Lower leg skin (tissue), 4 donors: ENCODE results near the gene SBNO1. TPM values are rescaled to one million over a fixed set of nuclear protein-coding genes. Genes with fewer than 3 reads are reported as not detected.

Experiments
- DNase-seq, 2 donors: peaks; one replicate each; pipeline ENCODE4 v3.0.0-alpha.2; 2019; ENCODE audit warnings: low spot score in 2 of 2
- H3K4me3 ChIP-seq: fragments of 200-600 bp; sonication (generic); 2 replicates; pipeline ENCODE4 v1.5.1; 2017; ENCODE audit warnings: mild to moderate bottlenecking, low read depth; ENCODE audit not compliant: poor library complexity, severe bottlenecking
- POLR2A ChIP-seq, 2 donors: fragments of 450-650 bp; IDR thresholded peaks; one replicate each; pipeline ENCODE4 v1.6.1; 2016 to 2017; ENCODE audit warnings: antibody characterized with exemption in 2 of 2, mild to moderate bottlenecking in 1 of 2, moderate library complexity in 1 of 2
- WGBS, 2 donors: methylation state at CpG; one replicate each; pipeline ENCODE4 v1.1.5; 2018; 5-methylcytosine and 5-hydroxymethylcytosine counted together
- intact Hi-C: fragments of 100-400 bp; cut with DNase I; formaldehyde crosslinking; loops from one replicate; pipeline ENCODE4 v1.15.0; 2023; ENCODE audit warnings: low total_unique reads
- total RNA-seq, 4 donors: library from RNA; depleted of rRNA; stranded (reverse); fragments of >200 nt; gene quantifications; one replicate each; pipeline ENCODE4 v1.1.0, GENCODE V29; 2016
- TF ChIP-seq, protein P1 (sequence below), 3 donors: fragments of 450-650 bp; IDR thresholded peaks; one replicate each; pipeline ENCODE4 v1.5.1; 2016; ENCODE audit warnings: antibody characterized with exemption in 3 of 3, mild to moderate bottlenecking in 3 of 3, moderate library complexity in 2 of 3

The SBNO1 gene
- total RNA-seq, 4 donors from 2014 or later: 18.6 to 22.3 (median 20.8) TPM

DNA sequence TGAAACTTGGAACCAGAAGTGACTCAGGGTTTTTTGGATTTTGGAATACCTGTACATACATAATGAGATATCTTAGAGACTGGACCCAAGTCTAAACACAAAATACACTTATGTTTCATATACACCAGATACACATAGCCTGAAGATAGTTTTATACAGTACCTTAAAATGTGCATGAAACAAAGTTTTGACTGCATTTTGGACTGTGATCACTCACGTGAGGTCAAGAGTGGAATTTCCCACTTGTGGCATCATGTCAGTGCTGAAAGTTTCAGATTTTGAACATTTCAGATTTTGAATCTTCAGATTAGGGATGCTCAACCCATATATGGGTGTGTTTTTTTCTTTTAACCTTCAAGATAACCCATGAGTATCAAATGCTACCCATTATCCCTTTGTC lies 6.6 kb downstream of the SBNO1 start:
- no peak overlapping the region for H3K4me3 ChIP-seq
- no peak for TF ChIP-seq POLR2A (IDR thresholded peaks at IDR 0.05)
- TF ChIP-seq, protein P1, sequence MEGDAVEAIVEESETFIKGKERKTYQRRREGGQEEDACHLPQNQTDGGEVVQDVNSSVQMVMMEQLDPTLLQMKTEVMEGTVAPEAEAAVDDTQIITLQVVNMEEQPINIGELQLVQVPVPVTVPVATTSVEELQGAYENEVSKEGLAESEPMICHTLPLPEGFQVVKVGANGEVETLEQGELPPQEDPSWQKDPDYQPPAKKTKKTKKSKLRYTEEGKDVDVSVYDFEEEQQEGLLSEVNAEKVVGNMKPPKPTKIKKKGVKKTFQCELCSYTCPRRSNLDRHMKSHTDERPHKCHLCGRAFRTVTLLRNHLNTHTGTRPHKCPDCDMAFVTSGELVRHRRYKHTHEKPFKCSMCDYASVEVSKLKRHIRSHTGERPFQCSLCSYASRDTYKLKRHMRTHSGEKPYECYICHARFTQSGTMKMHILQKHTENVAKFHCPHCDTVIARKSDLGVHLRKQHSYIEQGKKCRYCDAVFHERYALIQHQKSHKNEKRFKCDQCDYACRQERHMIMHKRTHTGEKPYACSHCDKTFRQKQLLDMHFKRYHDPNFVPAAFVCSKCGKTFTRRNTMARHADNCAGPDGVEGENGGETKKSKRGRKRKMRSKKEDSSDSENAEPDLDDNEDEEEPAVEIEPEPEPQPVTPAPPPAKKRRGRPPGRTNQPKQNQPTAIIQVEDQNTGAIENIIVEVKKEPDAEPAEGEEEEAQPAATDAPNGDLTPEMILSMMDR (IDR thresholded peaks at IDR 0.05): no peak
- WGBS, 2 donors: 59 to 78% methylated on average over 1 of the region's 1 CpG
- intact Hi-C loops: no loop called here
- DNase-seq: no peak

DNA sequence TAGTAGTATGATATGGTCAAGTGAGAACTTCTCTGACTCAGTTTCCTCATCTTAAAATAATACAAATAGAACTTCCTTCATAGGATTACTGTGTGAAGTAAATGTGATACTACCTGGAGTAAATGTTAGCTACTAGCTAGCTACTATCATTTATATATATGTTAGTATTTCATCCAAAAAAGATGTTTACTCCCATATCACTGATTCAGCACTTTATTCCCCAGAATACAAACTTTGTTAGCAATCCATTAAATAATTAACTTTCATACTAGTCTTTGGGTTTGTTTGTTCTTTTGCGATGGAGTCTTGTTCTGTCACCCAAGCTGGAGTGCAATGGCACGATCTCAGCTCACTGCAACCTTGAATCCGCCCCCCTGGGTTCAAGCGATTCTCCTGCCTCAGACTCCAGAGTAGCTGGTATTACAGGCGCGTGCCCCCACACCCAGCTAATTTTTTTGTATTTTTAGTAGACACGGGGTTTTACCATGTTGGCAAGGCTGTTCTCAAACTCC lies 8.4 kb downstream of the SBNO1 start:
- intact Hi-C loops: no loop called here
- DNase-seq: no peak
- no peak overlapping the region for H3K4me3 ChIP-seq
- 77 to 78% methylated on average over 7 of the region's 7 CpGs for WGBS, 2 donors
- TF ChIP-seq, protein P1 (IDR thresholded peaks at IDR 0.05): no peak
- TF ChIP-seq POLR2A (IDR thresholded peaks at IDR 0.05): no peak

DNA sequence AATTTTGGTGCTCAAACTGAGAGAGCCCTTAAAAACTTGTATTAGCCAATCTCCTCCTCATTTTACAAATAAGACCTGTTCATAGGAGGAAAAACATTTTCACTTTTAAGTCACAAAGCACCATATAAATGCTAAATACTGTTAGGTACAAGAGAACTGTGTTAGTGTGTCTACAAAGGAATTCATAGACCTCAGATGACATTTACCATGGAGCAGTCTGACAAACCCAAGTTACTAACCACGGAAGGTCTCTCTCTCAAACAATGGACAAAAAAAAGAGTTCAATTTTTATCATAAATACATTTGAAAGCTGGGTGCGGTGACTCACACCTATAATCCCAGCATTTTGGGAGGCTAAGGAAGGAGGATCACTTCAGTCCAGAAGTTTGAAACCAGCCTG lies 10.0 kb downstream of the SBNO1 start:
- TF ChIP-seq, protein P1 (IDR thresholded peaks at IDR 0.05): no peak
- no peak for TF ChIP-seq POLR2A (IDR thresholded peaks at IDR 0.05)
- no peak overlapping the region for H3K4me3 ChIP-seq
- intact Hi-C loops: no loop called here
- DNase-seq: no peak
- WGBS, 2 donors: 87 to 94% methylated on average over 2 of the region's 2 CpGs

DNA sequence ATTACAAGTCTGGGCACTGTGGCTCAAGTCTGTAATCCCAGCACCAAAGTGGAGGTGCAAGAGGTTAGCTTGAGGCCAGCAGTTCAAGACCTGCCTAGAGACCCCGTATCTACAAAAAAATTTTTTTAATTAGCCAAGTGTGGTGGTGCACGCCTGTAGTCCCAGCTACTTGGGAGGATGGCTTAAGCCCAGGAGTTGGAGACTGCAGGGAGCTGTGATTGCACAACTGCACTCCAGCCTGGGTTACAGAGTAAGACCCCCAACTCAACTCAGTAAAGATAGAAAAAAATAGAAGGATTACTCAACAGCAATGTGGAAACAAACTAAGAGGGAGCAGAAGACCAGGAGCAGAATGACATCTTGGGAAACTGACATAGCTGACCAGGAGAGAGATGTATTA lies 13.3 kb downstream of the SBNO1 start:
- intact Hi-C loops: no loop called here
- TF ChIP-seq, protein P1 (IDR thresholded peaks at IDR 0.05): no peak
- TF ChIP-seq POLR2A (IDR thresholded peaks at IDR 0.05): no peak
- 94 to 97% methylated on average over 2 of the region's 2 CpGs for WGBS, 2 donors
- DNase-seq: no peak
- H3K4me3 ChIP-seq: no peak overlapping the region

DNA sequence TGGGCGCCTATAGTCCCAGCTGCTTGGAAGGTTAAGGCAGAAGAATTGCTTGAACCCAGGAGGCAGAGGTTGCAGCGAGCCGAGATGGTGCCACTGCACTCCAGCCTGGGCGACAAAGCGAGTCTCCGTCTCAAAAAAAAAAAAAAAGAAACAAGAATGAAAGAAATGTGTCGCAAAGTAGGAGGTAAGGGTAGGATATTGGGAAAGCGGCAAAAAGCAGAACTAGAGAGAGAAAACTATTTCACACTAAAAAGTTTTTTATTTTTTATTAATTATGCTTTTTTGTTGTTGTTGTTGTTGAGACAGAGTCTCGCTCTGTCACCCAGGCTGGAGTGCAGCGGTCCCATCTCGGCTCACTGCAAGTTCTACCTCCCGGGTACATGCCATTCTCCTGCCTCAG lies 17.7 kb downstream of the SBNO1 start:
- 94% methylated on average over 12 of the region's 12 CpGs for WGBS, 2 donors
- intact Hi-C loops: no loop called here

More for the DNA sequence above, 17.7 kb downstream of the SBNO1 start:
- H3K4me3 ChIP-seq: no peak overlapping the region
- TF ChIP-seq, protein P1 (IDR thresholded peaks at IDR 0.05): no peak
- no peak for TF ChIP-seq POLR2A (IDR thresholded peaks at IDR 0.05)
- DNase-seq: no peak
